GM19193 (cell line): Measurements from ENCODE around the gene MBP.
A peak's percentile ranks its signal among the peaks of the same experiment; 100 is the strongest.

Experiments
- POLR2A ChIP-seq: IDR thresholded peaks from 4 replicates; pipeline ENCODE4 v1.6.1; 2011; ENCODE audit not compliant: insufficient read depth, insufficient read length; ENCODE audit errors: extremely low read depth

The MBP gene

DNA sequence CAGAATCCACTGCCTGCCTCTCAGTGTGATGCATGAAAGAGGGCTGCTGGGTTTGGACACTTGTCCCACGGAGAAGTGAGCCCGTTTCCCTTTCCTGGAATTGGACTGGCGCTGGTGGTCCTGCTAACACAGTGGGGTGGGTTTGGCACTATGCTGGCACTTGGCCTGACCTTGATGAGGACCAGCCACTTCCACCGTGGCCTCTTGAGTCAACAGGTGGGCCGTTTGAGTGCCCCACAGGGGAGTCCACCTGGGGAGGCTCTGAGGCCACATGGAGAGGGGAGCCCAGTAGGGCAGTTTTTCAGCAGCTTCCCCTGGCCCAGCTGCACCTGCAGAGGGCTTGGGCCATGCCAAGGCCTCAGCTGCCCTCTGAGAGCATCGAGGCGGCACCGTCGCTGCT lies 56.5 kb downstream of the MBP start:
- no peak for TF ChIP-seq POLR2A

DNA sequence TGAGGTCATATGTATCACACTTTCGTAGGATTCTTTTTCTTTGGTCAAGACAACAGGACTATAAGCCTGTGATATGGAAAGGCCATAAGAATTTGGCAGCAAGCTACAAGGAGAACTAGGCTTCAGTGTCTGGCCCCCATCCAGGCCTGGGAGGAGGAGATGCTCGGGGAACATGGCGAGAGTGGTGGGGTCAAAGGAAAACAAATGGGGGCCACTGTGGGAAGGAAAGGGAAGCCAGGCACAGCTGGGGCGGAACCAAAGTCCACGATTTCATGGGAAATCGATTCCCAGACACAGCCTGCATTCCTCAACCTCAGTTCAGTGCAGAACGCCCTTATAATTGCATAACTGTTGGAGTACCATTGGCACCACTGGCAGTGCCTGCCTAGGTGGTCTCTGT lies 58.2 kb downstream of the MBP start:
- TF ChIP-seq POLR2A, result no peak

DNA sequence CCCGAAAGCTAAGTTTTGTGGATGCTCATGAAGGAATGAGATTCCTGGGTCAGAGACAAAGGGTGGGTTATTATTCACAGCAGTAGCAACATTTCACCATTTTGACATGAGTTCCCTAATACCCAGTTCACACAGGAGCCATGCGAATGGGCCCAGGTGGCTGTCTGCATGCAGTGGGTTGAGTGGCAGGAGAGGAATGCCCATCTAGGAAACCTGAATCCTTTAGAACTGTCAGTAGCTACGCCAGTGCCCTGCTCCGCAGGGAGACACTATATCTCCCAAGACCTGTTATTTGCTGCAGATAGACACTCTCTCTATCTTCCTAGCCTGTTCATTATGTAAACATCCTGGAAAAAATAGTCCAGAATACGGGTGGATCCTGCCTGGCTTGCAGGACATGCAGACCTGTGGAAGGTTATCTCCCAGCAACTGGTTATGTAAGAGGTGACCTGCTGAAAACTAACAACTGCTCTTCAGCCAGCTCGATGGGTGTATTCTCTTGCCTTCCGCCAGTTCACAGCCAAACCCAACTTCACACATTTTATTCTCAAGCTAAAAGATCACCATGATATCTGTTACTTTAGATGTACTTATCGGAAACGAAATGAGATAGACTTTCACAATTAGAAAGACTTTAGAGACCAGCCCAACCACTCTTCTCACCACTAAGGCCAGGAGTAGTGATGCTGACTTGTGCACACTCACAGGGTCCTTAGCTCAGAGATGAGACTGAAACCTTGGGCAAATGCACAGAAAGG lies 59.1 kb downstream of the MBP start:
- no peak for TF ChIP-seq POLR2A

DNA sequence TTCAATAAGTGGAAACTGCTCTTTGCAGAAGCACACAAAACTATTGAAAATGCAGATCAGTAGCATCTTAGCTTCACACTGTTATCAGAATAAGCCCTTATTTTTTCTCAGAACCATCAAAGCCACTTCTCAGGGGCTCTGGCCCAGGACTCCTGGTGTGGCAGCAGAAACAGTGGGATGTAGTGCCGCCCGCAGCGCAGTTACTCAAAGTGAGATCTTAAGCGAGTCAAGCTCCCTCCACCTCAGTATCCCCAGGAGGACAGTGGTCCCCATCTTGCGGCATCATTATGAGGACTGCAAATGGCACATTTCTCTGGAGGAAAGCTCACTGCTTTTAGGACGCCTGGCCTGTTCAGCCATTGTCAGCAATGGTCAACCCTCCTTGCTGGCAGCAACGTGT lies 60.0 kb downstream of the MBP start:
- TF ChIP-seq POLR2A, result no peak

DNA sequence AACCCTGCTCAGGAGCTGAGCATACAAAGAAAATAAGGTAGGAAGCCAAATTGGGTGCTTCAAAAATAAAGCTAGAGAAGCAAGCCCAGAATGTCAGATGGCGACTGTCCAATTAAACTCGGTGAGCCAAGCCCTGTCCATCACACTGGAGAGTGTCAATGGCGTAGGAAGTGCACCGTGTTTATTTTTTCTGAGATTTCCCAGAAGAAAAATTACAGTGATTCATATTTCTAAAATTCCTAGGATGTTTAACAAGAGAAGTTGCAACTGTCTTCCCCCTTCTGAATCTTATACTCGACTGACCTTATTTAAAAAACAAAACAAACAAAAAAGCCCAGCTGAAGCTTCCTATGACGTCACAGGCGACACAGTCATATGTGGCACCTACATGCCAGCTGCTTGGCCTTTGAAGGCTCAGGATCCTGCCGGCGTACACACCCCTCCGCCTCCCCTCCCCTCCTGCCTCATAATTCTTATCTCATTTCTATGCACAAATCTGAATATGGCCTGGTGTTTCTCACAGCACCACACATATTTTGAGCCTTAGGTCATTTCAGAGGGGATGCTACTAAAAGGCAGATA lies 60.8 kb downstream of the MBP start:
- TF ChIP-seq POLR2A, result no peak

DNA sequence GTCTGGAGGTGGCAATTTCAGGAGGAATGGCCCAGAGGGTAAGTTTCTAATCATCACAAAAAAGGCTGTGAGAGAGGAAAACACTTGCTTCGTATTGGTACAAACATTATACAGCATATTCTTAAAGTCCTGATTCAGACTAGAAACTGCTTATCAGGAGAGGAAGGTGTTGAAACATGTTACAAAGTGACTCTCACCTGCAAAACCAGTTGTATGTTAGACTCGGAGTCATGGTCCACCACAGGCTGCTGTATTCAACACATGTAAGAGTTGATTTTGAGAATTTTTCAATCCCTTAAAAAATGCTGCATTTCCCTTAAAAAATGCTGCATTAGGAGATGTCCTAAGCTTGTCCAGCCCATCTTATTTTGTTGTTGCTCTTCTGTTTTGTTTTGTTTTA lies 61.5 kb downstream of the MBP start:
- TF ChIP-seq POLR2A, result no peak

DNA sequence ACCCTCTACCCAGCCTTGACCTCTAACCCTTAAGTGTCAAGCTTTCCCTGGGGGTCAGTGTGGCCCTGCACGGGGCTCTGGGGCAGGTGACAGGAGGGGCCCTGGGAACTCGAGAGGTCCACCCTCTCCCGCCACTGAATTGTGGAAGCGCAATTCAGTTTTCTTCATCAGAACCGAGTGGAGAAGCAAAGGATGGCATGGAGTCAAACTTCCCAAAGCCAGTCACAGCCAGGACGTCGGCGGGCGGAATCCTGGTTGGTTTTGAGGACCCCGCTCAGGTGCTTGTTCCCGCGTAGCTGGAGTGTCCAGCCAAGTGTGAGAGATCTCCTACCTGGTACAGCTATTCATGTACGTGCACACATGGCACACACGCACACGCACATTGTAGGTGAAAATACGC lies 62.0 kb downstream of the MBP start:
- no peak for TF ChIP-seq POLR2A

DNA sequence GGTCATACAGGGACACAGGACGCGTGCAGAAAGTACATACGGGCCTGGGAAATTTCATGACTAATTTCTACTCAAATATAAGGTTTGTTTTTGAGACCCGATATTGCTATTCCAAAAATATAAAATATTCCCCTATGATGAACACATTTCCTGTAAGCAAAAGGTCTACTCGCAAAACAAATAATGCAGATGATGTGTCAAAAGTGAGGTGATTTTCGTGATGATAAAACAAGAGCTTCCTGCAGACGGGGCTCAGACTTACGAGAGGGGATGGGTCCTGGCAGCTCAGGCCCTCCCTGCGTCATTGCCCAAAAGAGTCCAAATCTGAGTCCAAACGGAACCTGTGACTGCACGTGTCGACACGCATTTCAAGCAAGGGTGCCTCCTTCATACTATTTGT lies 62.7 kb downstream of the MBP start:
- no peak for TF ChIP-seq POLR2A

DNA sequence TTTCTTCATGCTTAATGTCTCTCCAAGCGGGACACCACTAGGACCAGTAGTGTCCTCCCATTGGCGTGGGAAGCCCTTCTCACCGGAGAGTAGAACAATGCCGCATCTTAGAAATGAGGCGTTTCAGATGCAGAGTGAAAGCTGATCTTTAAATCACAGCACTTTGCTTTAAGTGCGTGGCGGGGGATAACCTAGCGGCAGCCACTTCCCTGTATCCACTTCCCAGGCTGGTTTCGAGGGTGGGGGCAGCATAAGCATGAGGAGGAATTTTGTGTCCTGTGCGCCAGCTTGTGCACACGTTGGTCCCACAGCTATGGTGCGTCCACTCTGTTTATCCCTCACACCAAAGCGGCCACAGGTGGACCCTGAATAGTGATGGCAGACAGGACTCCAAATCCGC lies 63.1 kb downstream of the MBP start:
- no peak for TF ChIP-seq POLR2A

DNA sequence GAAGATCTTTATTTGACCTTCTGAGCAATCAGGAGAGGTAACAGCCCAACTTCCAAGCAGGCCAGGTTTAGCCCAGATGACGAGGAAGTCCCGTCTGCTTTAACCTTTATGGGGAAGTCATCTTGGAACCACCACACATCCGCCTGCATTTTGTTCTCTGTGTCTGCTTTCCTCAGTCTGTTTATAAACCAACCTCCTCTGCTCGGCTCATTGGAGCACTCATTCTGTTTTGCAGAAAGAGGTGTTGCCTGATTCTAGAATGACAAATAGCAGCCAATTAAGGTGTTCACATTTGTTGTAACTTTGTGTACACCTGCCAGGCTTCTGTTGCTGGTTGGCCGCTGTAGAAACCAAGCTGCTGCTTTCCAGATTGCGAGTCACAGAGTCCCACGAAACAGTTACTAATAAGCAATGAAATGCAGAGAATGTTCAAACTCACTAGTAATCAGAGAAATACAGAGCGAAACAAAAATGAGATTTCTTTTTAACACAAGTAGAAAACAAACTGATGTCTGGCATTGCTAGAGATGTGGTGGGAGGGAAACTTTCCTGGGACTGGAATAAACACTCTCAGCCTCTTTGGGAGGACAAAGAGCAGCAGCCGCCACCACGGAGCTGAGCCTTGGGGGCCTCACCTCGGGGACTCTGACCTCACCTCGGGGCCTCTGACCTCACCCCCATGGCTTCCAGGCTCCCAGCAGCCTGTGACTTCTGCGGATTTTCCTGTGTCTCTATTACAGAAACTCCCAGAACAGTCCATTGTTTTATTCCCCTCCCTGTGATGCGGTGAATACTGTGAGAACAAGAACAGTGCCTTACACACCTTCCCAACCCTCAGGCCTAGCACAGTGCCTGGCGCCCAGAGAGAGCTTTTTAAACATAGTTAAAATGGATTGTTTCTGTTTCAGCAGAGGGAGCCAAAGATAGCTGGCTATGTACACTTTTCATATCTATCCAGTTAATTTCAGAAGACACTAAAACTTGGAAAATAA lies 64.0 kb downstream of the MBP start:
- peak; percentile 36 for TF ChIP-seq POLR2A

DNA sequence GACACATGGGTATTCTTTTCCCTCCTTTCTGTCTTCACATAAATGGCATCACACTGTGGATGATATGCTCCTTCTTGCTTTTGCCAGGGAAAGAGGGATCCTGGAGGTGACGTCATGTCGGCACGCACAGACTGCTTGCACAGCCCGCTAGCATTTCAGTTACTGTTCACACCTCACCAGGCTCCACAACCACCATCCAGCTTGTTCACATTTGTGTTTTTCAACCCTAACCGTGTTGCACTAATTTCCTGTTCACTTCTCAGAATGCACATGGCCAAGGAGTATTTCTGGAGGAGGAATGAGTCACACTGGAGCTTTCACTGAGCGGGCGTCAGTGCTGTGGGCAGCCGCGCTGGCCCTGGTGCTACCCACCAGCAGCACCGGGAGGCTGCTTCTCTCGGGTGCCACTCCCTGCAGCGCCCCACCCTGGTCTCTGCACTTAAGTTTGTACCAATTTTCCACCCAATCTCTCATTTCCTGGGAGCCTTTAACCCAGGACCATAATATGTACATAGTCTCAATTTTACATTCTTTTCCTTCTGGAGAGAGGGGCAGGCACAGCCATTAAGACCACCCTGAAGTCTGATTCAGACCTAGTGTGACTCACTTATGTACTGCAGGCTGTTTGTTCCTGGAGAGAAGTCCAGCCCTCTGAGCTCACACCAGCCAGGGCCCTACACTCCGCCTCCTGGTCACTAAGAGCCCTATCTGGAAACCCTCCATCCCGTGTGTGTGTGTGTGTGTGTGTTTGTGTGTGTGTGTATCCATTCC lies 65.1 kb downstream of the MBP start:
- no peak for TF ChIP-seq POLR2A

DNA sequence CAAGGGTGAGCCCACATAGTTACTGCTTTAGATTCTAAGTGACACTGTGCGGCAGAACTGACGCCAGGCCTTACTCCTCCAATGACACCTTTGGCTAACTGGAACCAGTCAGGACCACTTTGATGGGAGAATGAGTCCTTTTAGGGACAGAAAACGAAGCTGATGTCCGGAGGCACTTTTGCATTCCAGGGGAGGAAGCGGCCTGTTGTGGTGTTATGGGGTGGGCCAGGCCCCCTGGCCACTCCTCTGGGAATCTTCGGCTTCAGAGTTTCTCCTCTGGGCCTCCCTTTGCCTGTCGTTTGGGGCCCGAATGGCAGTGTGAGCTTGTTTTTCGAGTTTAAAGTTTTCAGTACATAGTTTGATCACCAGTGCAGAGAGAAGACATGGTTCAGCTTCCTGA lies 65.9 kb downstream of the MBP start:
- no peak for TF ChIP-seq POLR2A

DNA sequence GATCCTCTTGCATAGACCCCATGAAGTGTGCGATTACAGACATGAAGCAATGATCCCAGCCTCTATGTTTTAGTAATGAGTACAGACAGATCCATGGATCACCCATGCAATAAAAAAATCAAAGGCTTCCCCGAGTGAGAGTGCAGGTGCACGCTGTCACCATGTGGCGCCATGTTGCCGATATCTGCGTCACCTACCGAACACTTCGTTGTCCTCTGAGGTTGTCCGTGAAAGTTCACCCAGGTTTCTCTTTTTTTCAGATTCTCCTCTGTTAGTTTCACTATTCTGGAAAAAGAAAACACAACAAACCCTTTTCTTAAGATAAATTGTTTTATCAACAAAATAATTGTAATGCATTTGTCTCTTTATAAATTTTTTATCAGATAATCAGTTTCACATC lies 66.5 kb downstream of the MBP start:
- TF ChIP-seq POLR2A, result no peak

DNA sequence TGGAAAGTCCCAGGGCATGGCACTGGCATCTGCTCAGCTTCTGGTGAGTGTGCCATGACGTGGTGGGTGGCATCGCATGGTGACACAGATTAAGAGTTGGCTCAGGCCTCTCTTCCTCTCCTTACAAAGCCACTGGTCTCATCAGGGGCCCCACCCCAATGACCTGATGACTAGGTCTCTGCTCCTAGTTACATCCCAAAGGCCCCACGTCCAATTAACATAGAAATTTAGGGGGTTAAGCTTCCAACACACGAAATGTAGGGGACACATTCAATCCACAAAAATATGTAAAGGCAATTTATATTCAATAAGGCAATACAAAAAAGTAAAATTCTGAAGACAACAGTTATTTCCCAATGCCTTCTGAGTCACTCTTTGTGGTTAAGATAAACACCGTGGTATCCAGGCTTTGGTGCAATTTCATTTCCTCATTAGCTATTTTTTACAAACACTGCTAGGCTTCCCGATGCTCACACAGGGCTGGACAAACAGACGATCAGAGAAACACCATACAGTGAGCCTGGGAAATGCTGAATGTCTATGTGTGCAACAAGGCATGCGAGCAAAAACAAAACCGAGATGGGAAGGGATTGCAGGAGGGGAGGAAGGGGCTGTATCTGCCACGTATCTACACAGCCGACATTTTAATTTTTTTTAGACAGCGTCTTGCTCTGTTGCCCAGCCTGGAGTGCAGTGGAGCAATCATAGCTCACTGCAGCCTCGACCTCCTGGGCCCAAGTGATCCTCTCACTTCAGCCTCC lies 67.2 kb downstream of the MBP start:
- TF ChIP-seq POLR2A, result no peak

DNA sequence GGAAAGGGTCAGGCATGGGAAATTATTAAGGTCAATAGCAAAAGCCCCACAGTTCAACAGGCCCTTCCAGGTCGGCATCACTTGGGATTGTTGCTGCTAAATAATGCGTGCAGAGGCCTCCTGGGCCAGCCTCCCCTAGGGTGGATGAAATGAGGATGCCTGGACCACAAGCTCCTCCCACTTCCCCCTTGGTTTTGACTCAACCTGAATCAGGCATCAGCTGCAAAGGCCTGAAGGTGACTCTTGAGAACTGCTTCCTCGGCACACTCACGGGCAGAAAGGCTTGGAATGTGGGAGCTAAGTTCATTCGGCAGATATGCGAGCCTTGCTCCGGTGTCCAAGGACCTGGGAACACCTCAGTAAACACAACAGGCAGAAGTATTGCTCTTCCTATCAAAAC lies 69.3 kb downstream of the MBP start:
- TF ChIP-seq POLR2A, result peak; percentile 32

DNA sequence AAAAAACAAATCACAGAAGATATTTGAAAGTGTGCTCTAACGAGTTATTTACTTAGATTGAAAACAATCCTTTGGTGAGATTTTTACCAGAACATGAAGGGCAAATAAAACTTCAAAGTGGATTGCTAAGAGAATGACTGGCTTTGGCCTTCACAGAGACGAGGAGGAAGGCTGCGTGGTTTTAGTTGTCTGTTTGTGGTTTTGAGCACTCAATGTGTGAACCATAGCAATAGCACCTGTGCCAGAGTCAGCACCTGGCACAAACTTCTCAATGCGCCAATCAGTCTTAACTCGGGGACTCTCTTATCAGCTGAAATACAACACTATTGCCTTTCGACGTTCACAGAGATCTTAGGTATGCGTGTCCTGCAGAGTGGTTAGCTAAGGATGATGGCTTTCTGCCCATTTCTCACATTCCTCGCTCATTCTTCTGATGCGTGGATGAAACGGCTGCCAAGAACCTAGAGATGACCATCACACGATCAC lies 70.0 kb downstream of the MBP start:
- TF ChIP-seq POLR2A, result no peak
